Liver (tissue), 9 donors: Measurements from ENCODE around the gene DCAF4. TPM values are rescaled to one million over a fixed set of nuclear protein-coding genes. Genes with fewer than 3 reads are reported as not detected.

Source experiments
- DNase-seq: peaks from one replicate; pipeline ENCODE4 v3.0.0-alpha.2; 2017; ENCODE audit warnings: low spot score
- H3K27ac ChIP-seq, 2 donors: one replicate each; pipeline ENCODE4 v1.7.0; 2013; ENCODE audit warnings: inconsistent platforms in 2 of 2, low read length in 2 of 2, control low read depth in 1 of 2, low read depth in 1 of 2, mild to moderate bottlenecking in 1 of 2
- H3K27me3 ChIP-seq, 4 donors: one replicate each; pipeline versions ENCODE4 v1.6.1 to v1.7.0; 2013; ENCODE audit warnings: low read length in 3 of 4, inconsistent platforms in 1 of 4, mild to moderate bottlenecking in 1 of 4, moderate library complexity in 1 of 4; ENCODE audit not compliant: control insufficient read depth in 4 of 4, insufficient read depth in 4 of 4
- H3K36me3 ChIP-seq, 4 donors: one replicate each; pipeline versions ENCODE4 v1.6.1 to v1.7.0; 2013; ENCODE audit warnings: low read length in 3 of 4, mild to moderate bottlenecking in 3 of 4, low read depth in 1 of 4, moderate library complexity in 1 of 4; ENCODE audit not compliant: control insufficient read depth in 4 of 4, insufficient read depth in 3 of 4
- H3K4me1 ChIP-seq, 4 donors: one replicate each; pipeline versions ENCODE4 v1.6.1 to v1.7.0; 2013; ENCODE audit warnings: low read length in 3 of 4, mild to moderate bottlenecking in 3 of 4, moderate library complexity in 1 of 4; ENCODE audit not compliant: control insufficient read depth in 4 of 4, insufficient read depth in 4 of 4
- H3K4me3 ChIP-seq, 3 donors: one replicate each; pipeline versions ENCODE4 v1.6.1 to v1.7.0; 2013; ENCODE audit warnings: low read length in 3 of 3, control low read depth in 1 of 3, low read depth in 1 of 3, mild to moderate bottlenecking in 1 of 3
- H3K9ac ChIP-seq, 2 donors: one replicate each; pipeline ENCODE4 v1.7.0; 2013; ENCODE audit warnings: low read length in 2 of 2, mild to moderate bottlenecking in 2 of 2, moderate library complexity in 2 of 2, control low read depth in 1 of 2, low read depth in 1 of 2
- H3K9me3 ChIP-seq, 4 donors: one replicate each; pipeline versions ENCODE4 v1.6.1 to v1.7.0; 2013; ENCODE audit warnings: low read length in 3 of 4; ENCODE audit not compliant: control insufficient read depth in 4 of 4
- FOXA1 ChIP-seq: IDR thresholded peaks from 2 replicates; pipeline ENCODE4 v1.6.1; 2016; ENCODE audit warnings: antibody characterized with exemption
- FOXA2 ChIP-seq: IDR thresholded peaks from 2 replicates; pipeline ENCODE4 v1.6.1; 2016; ENCODE audit warnings: antibody characterized with exemption
- GABPA ChIP-seq, 2 donors: IDR thresholded peaks in 1 of 2; conservative IDR thresholded peaks in 1 of 2; 2 replicates each; pipeline ENCODE4 v1.6.1; 2016; ENCODE audit warnings: antibody characterized with exemption in 2 of 2, mild to moderate bottlenecking in 1 of 2, moderate library complexity in 1 of 2
- HNF4A ChIP-seq, 2 donors: conservative IDR thresholded peaks; 2 replicates each; pipeline ENCODE4 v1.6.1; 2016; ENCODE audit warnings: antibody characterized with exemption in 2 of 2, mild to moderate bottlenecking in 2 of 2
- HNF4G ChIP-seq: IDR thresholded peaks from 2 replicates; pipeline ENCODE4 v1.6.1; 2016; ENCODE audit warnings: antibody characterized with exemption
- JUND ChIP-seq, 2 donors: IDR thresholded peaks; 2 replicates each; pipeline ENCODE4 v1.6.1; 2016; ENCODE audit warnings: antibody characterized with exemption in 2 of 2
- NR2F2 ChIP-seq: IDR thresholded peaks from 2 replicates; pipeline ENCODE4 v1.6.1; 2016; ENCODE audit warnings: antibody characterized with exemption
- RXRA ChIP-seq, 2 donors: IDR thresholded peaks; 2 replicates each; pipeline ENCODE4 v1.6.1; 2017 to 2018; ENCODE audit warnings: antibody characterized with exemption in 2 of 2, mild to moderate bottlenecking in 1 of 2
- SP1 ChIP-seq: IDR thresholded peaks from 2 replicates; pipeline ENCODE4 v1.6.1; 2018; ENCODE audit warnings: antibody characterized with exemption, mild to moderate bottlenecking
- TAF1 ChIP-seq: conservative IDR thresholded peaks from 2 replicates; pipeline ENCODE4 v1.6.1; 2016; ENCODE audit warnings: antibody characterized with exemption, mild to moderate bottlenecking
- YY1 ChIP-seq: IDR thresholded peaks from 2 replicates; pipeline ENCODE4 v1.6.1; 2016; ENCODE audit warnings: antibody characterized with exemption, mild to moderate bottlenecking
- ZBTB33 ChIP-seq: IDR thresholded peaks from 2 replicates; pipeline ENCODE4 v1.6.1; 2016; ENCODE audit warnings: antibody characterized with exemption
- WGBS: extraction: QIAGEN DNeasy Blood & Tissue Kit; methylation state at CpG from one replicate; pipeline ENCODE4 v1.1.7; 2013; 5-methylcytosine and 5-hydroxymethylcytosine counted together
- polyA plus RNA-seq, 2 donors: library from polyadenylated mRNA; stranded (reverse) in 1 of 2; unstranded in 1 of 2; fragments of 200-250 nt in 1 of 2; fragments of >200 nt in 1 of 2; fragmentation: Nextera tagmentation in 1 of 2; extraction: Ambion mirVana in 1 of 2; gene quantifications; one replicate each; pipeline versions ENCODE4 v1.2.1 to v1.2.3, GENCODE V29; 2013 to 2015
- total RNA-seq, 2 donors: library from RNA; depleted of rRNA; stranded (reverse); fragments of >200 nt; gene quantifications; one replicate each; pipeline ENCODE4 v1.2.3, GENCODE V29; 2014
- donor health status: healthy.
- donor health status: healthy.
- donor health status: healthy.
- donor health status: healthy.
- donor health status: healthy.

The DCAF4 gene
- total and polyA plus RNA-seq, 4 donors: 3.5 to 11.0 (median 6.1) TPM

GRCh38 chr14:72980863-72981262 lies 54.6 kb downstream of the DCAF4 start:
- WGBS: 98% methylated on average over 8 of the region's 8 CpGs
- Histone ChIP-seq H3K9ac (no peak overlapping the region), H3K36me3 (peaks cover 5 to 28% (median 27%) of the 10 kb centered on the region in 4 donors), H3K9me3 (no peaks in the 10 kb centered on the region), H3K4me1 (peaks cover 0 to 10% (median 3%) of the 10 kb centered on the region in 4 donors), H3K27me3 (no peaks in the 10 kb centered on the region), H3K27ac (no peak overlapping the region), H3K4me3 (no peak overlapping the region)
- TF ChIP-seq TAF1: no peak
- TF ChIP-seq ZBTB33: no peak
- no peak for DNase-seq

GRCh38 chr14:72982146-72982708 lies 56.0 kb downstream of the DCAF4 start:
- Histone ChIP-seq H3K9me3 (no peaks in the 10 kb centered on the region), H3K27ac (no peak overlapping the region), H3K27me3 (no peaks in the 10 kb centered on the region), H3K9ac (no peak overlapping the region), H3K4me1 (peaks cover 0 to 10% (median 3%) of the 10 kb centered on the region in 4 donors), H3K4me3 (no peak overlapping the region), H3K36me3 (peaks cover 5 to 31% (median 29%) of the 10 kb centered on the region in 4 donors)
- WGBS: 79% methylated on average over 3 of the region's 3 CpGs
- DNase-seq: no peak
- TF ChIP-seq SP1 (no peak), FOXA2 (no peak), TAF1 (no peak), ZBTB33 (no peak), YY1 (peak; percentile 37)

GRCh38 chr14:72986214-72986613 lies 60.0 kb downstream of the DCAF4 start:
- no peak for DNase-seq
- peaks cover 0 to 10% (median 3%) of the 10 kb centered on the region in 4 donors for H3K4me1 ChIP-seq
- no peaks in the 10 kb centered on the region for H3K9me3 ChIP-seq
- peaks cover 4 to 24% (median 20%) of the 10 kb centered on the region in 4 donors for H3K36me3 ChIP-seq
- 82% methylated on average over 3 of the region's 3 CpGs for WGBS
- no peak overlapping the region for H3K27ac ChIP-seq
- H3K9ac ChIP-seq: no peak overlapping the region
- no peaks in the 10 kb centered on the region for H3K27me3 ChIP-seq
- TF ChIP-seq FOXA2: no peak
- no peak for TF ChIP-seq NR2F2
- TF ChIP-seq HNF4A (conservative IDR thresholded peaks at IDR 0.05): no peak
- TF ChIP-seq GABPA (IDR thresholded peaks at IDR 0.05 in 1 of 2, conservative IDR thresholded peaks at IDR 0.05 in 1 of 2): no peak
- no peak for TF ChIP-seq FOXA1
- TF ChIP-seq RXRA (IDR thresholded peaks at IDR 0.05): no peak
- TF ChIP-seq SP1: no peak
- no peak for TF ChIP-seq HNF4G
- no peak for TF ChIP-seq JUND (IDR thresholded peaks at IDR 0.05)
- no peak overlapping the region for H3K4me3 ChIP-seq
